ENCODE data around the gene NUDT14. TPM values are rescaled to one million over a fixed set of nuclear protein-coding genes. Genes with fewer than 3 reads are reported as not detected.

NUDT14 gene
- total and polyA plus RNA-seq, 12 donors: 4.1 to 55.8 (median 36.6) TPM

DNA sequence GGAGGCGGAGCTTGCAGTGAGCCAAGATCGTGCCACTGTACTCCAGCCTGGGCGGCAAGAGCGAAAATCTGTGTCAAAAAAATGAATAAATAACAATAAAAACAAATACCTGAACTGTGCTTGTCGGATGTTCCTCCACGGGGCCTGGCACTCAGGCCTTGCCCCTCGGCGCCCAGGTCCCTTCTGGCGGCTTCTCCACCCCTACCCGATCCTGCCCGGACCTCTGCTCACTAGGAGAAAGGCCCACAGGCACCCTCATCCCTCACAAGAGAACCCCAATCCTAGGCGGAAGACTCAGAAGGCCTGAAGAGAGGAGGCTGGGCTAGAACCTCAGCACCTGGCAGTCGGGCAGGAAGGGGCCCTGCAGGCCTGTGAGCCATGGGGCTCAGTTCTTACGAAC lies 46.2 kb upstream of the NUDT14 start:
- DNase-seq: no peak
- WGBS, 4 donors: 96 to 97% (median 97%) methylated on average over 14 of the region's 14 CpGs
- intact Hi-C loops (cut with DNase I): no loop called here
- Histone ChIP-seq H3K27me3 (no peaks in the 10 kb centered on the region), H3K9me3 (replicated peaks in 1 of 3) (no peaks in the 10 kb centered on the region), H3K27ac (no peak overlapping the region), H3K4me3 (no peak overlapping the region), H3K4me1 (replicated peaks in 1 of 2) (no peaks in the 10 kb centered on the region), H3K36me3 (replicated peaks in 1 of 2) (peaks cover 0 to 22% of the 10 kb centered on the region in 2 donors)
- TF ChIP-seq, protein P1, sequence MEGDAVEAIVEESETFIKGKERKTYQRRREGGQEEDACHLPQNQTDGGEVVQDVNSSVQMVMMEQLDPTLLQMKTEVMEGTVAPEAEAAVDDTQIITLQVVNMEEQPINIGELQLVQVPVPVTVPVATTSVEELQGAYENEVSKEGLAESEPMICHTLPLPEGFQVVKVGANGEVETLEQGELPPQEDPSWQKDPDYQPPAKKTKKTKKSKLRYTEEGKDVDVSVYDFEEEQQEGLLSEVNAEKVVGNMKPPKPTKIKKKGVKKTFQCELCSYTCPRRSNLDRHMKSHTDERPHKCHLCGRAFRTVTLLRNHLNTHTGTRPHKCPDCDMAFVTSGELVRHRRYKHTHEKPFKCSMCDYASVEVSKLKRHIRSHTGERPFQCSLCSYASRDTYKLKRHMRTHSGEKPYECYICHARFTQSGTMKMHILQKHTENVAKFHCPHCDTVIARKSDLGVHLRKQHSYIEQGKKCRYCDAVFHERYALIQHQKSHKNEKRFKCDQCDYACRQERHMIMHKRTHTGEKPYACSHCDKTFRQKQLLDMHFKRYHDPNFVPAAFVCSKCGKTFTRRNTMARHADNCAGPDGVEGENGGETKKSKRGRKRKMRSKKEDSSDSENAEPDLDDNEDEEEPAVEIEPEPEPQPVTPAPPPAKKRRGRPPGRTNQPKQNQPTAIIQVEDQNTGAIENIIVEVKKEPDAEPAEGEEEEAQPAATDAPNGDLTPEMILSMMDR (IDR thresholded peaks at IDR 0.05): no peak
- TF ChIP-seq POLR2A (IDR thresholded peaks at IDR 0.05): no peak

DNA sequence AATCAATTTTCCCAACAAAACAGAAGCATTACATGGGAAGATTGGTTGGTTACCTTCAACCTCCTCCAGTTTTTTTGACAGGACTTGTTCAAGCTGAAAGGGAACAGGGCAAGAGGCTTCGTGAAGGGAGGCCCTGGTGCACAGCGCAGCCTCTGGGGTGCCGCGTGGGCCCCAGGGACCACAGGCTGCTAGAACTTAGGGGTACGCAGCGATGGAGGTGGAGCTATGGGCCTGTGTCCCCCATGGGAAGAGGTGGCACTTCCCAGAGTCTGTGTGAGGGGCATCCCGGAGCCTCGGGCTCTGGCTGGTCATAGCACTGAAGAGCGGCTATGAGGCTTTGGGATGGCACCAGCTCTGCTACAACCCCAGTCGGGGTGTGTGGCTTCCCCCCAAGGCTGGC lies 45.1 kb upstream of the NUDT14 start:
- DNase-seq: no peak
- H3K27ac ChIP-seq: no peak overlapping the region
- H3K9me3 ChIP-seq (replicated peaks in 1 of 3): no peaks in the 10 kb centered on the region
- 88 to 98% (median 94%) methylated on average over 8 to 10 of the region's 10 CpGs for WGBS, 4 donors
- H3K27me3 ChIP-seq: no peaks in the 10 kb centered on the region
- TF ChIP-seq POLR2A (IDR thresholded peaks at IDR 0.05): no peak
- TF ChIP-seq, protein P1 (IDR thresholded peaks at IDR 0.05): no peak
- H3K4me1 ChIP-seq (replicated peaks in 1 of 2): peaks cover 0 to 2% of the 10 kb centered on the region in 2 donors
- peaks cover 0 to 29% of the 10 kb centered on the region in 2 donors for H3K36me3 ChIP-seq (replicated peaks in 1 of 2)
- intact Hi-C loops (cut with DNase I): no loop called here
- H3K4me3 ChIP-seq: no peak overlapping the region

DNA sequence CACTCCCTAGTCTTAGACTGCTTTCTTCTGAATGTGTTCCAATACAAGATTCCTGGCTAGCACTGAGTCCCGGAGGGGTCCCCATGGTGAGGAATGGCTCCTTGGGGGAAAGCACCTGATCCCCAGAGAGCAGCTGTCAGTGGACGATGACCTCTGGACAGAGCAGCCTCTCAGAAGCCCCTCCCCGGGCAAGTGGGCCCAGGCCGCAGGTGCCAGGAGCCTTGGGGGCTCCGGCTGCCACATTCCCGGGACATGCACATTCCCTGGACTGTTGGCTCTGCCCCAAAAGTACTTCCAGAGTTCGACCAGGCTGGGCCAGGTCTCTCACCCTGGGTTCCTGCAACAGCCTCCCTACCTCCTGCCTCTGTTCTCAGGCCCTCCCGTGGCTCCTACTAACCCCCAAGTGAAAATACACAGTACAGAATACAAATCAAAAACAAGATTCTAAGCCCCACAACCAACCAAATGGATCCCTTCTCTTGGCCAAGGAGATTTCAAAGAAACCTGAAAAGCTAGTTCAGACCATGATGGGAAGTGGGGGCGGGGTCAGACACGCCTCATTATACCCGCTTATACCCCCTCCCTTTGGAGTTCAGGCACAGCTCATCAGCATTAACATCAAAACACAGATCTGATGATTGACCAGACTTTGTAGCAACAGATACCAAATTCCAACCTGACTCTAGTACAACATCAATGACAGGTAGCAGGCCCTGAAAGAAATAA lies 43.9 kb upstream of the NUDT14 start:
- TF ChIP-seq POLR2A (IDR thresholded peaks at IDR 0.05): no peak
- TF ChIP-seq, protein P1 (IDR thresholded peaks at IDR 0.05): no peak
- no peak overlapping the region for H3K27ac ChIP-seq
- H3K9me3 ChIP-seq (replicated peaks in 1 of 3): no peaks in the 10 kb centered on the region
- H3K4me1 ChIP-seq (replicated peaks in 1 of 2): peaks cover 0 to 11% of the 10 kb centered on the region in 2 donors
- intact Hi-C loops (cut with DNase I): no loop called here
- WGBS, 4 donors: 90 to 98% (median 94%) methylated on average over 5 to 11 of the region's 11 CpGs
- H3K27me3 ChIP-seq: no peaks in the 10 kb centered on the region
- no peak overlapping the region for H3K4me3 ChIP-seq
- H3K36me3 ChIP-seq (replicated peaks in 1 of 2): peaks cover 0 to 33% of the 10 kb centered on the region in 2 donors
- DNase-seq: no peak

DNA sequence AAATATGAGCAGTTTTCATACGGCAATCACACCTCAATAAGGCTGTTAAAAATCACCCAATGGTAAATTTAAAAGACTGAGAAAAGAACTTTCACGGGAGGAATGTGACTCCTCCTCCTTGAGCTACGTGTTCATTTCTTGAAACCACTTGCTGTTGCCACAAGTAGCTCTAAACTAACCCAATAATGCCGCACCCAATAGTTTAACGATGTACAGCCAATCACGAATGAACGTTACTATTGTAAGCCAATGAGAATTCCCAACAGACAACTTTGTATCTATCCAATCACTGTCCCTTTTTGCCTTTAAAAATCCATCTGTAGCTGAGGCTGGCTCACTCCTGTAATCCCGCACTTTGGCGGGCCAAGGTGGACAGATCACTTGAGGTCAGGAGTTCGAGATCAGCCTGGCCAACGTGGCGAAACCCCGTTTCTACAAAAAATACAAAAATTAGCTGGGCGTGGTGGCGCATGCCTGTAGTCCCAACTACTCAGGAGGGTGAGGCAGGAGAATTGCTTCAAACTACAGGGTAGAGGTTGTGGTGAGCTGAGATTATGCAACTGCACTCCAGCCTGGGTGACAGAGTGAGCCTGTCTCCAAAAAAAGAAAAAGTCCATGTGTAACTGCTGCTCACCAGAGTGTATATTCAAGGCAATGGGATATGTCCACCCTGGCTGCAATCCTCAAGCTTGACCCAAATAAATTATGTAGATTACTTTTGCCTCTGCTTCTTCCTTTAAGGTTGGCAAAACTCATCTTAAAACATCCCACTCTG lies 42.8 kb upstream of the NUDT14 start:
- 91 to 97% (median 95%) methylated on average over 15 of the region's 15 CpGs for WGBS, 4 donors
- Histone ChIP-seq H3K27ac (no peak overlapping the region), H3K4me1 (replicated peaks in 1 of 2) (peaks cover 0 to 11% of the 10 kb centered on the region in 2 donors), H3K4me3 (no peak overlapping the region), H3K9me3 (replicated peaks in 1 of 3) (no peaks in the 10 kb centered on the region), H3K27me3 (no peaks in the 10 kb centered on the region), H3K36me3 (replicated peaks in 1 of 2) (peaks cover 0 to 44% of the 10 kb centered on the region in 2 donors)
- TF ChIP-seq, protein P1 (IDR thresholded peaks at IDR 0.05): no peak
- TF ChIP-seq POLR2A (IDR thresholded peaks at IDR 0.05): no peak
- intact Hi-C loops (cut with DNase I): no loop called here
- DNase-seq: no peak
